SK-N-SH treated with all-trans-retinoic acid at 6 μM for 48 hours (cell line): ENCODE results near the gene PPP1R14B.

ENCODE experiments used
- ARNTL ChIP-seq: fragments of 450-650 bp; formaldehyde crosslinking; IDR thresholded peaks from 2 replicates; pipeline ENCODE4 v1.5.0; 2020; ENCODE audit warnings: low read depth, mild to moderate bottlenecking, moderate library complexity, borderline replicate concordance
- CSDC2 ChIP-seq: fragments of 250-450 bp; sonication (Bioruptor Pico); IDR thresholded peaks from 2 replicates; pipeline ENCODE4 v1.5.0; 2020; ENCODE audit warnings: mild to moderate bottlenecking, moderate library complexity
- ESRRG ChIP-seq: fragments of 250-450 bp; sonication (Bioruptor Pico); IDR thresholded peaks from 2 replicates; pipeline ENCODE4 v1.6.1; 2021; ENCODE audit warnings: mild to moderate bottlenecking
- RARB ChIP-seq: fragments of 250-450 bp; sonication (Bioruptor Pico); IDR thresholded peaks from 2 replicates; pipeline ENCODE4 v1.8.0; 2021; ENCODE audit warnings: mild to moderate bottlenecking, moderate library complexity
- SNAI2 ChIP-seq: fragments of 250-450 bp; sonication (Bioruptor Pico); IDR thresholded peaks from 2 replicates; pipeline ENCODE4 v1.5.0; 2020; ENCODE audit warnings: mild to moderate bottlenecking, moderate library complexity
- TOX ChIP-seq: fragments of 250-450 bp; sonication (Bioruptor Pico); IDR thresholded peaks from 2 replicates; pipeline ENCODE4 v1.8.0; 2021; ENCODE audit warnings: mild to moderate bottlenecking, moderate library complexity, borderline replicate concordance
- ZFP3 ChIP-seq: fragments of 250-450 bp; sonication (Bioruptor Pico); IDR thresholded peaks from 2 replicates; pipeline ENCODE4 v1.5.0; 2020; ENCODE audit warnings: mild to moderate bottlenecking, moderate library complexity
- ZFP30 ChIP-seq: fragments of 450-650 bp; formaldehyde crosslinking; IDR thresholded peaks from 2 replicates; pipeline ENCODE4 v1.5.0; 2022; ENCODE audit warnings: mild to moderate bottlenecking, moderate library complexity
- ZNF70 ChIP-seq: fragments of 450-650 bp; formaldehyde crosslinking; IDR thresholded peaks from 2 replicates; pipeline ENCODE4 v1.5.0; 2020; ENCODE audit warnings: mild to moderate bottlenecking, moderate library complexity
- TF ChIP-seq, protein P1 (sequence below): fragments of 250-450 bp; sonication (Bioruptor Pico); IDR thresholded peaks from 2 replicates; pipeline ENCODE4 v1.5.1; 2020; ENCODE audit warnings: low read depth, mild to moderate bottlenecking, moderate library complexity
- TF ChIP-seq, protein P2 (sequence below): fragments of 250-450 bp; sonication (Bioruptor Pico); IDR thresholded peaks from 2 replicates; pipeline ENCODE4 v1.8.0; 2020; ENCODE audit warnings: mild to moderate bottlenecking, moderate library complexity, borderline replicate concordance
- TF ChIP-seq, protein P3 (sequence below): fragments of 250-450 bp; sonication (Bioruptor Pico); IDR thresholded peaks from 2 replicates; pipeline ENCODE4 v1.8.0; 2021; ENCODE audit warnings: low read depth, mild to moderate bottlenecking, moderate library complexity, borderline replicate concordance

DNA sequence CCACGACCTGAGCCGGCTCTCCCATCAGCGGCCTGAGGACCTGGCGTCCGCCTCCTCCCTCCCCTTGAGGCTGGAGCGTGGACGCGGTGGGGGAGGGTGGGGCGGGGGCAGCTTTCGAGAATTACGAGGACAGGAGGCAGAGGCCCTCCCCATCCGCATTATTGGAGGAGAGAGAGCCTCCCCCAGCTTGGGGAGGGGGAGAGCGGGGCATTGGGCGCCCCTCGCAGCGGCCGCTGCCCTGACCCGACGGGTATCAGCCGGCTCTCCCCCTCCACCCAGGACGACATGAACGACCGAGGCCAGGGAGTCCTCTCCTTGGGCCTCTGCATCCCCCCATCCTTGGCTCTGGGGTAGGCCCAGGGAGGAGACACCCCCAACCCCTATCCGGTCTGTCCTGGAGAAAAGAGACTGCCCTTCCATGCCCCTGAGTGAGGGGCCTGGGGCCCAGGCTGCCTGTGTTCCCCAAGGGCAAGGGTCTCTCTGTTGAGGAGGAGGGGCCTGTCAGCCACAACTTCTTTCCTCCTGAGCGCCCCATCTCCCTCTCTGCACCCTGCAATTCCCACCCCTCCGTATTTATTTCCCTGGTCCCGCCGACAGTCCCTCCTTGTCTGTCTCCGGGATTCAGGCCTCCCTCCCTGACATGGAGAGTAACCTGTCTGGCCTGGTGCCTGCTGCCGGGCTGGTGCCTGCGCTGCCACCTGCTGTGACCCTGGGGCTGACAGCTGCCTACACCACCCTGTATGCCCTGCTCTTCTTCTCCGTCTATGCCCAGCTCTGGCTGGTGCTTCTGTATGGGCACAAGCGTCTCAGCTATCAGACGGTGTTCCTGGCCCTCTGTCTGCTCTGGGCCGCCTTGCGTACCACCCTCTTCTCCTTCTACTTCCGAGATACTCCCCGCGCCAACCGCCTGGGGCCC lies 39.4 kb upstream of the PPP1R14B start:
- TF ChIP-seq, protein P1, sequence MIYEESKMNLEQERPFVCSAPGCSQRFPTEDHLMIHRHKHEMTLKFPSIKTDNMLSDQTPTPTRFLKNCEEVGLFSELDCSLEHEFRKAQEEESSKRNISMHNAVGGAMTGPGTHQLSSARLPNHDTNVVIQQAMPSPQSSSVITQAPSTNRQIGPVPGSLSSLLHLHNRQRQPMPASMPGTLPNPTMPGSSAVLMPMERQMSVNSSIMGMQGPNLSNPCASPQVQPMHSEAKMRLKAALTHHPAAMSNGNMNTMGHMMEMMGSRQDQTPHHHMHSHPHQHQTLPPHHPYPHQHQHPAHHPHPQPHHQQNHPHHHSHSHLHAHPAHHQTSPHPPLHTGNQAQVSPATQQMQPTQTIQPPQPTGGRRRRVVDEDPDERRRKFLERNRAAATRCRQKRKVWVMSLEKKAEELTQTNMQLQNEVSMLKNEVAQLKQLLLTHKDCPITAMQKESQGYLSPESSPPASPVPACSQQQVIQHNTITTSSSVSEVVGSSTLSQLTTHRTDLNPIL (CRISPR knock-in tag) = no peak
- no peak for TF ChIP-seq TOX (CRISPR knock-in tag)
- TF ChIP-seq SNAI2 (CRISPR knock-in tag) = no peak
- no peak for TF ChIP-seq ARNTL (CRISPR knock-in tag)
- TF ChIP-seq, protein P2, sequence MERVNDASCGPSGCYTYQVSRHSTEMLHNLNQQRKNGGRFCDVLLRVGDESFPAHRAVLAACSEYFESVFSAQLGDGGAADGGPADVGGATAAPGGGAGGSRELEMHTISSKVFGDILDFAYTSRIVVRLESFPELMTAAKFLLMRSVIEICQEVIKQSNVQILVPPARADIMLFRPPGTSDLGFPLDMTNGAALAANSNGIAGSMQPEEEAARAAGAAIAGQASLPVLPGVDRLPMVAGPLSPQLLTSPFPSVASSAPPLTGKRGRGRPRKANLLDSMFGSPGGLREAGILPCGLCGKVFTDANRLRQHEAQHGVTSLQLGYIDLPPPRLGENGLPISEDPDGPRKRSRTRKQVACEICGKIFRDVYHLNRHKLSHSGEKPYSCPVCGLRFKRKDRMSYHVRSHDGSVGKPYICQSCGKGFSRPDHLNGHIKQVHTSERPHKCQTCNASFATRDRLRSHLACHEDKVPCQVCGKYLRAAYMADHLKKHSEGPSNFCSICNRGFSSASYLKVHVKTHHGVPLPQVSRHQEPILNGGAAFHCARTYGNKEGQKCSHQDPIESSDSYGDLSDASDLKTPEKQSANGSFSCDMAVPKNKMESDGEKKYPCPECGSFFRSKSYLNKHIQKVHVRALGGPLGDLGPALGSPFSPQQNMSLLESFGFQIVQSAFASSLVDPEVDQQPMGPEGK (CRISPR knock-in tag) = no peak
- TF ChIP-seq ZNF70 (CRISPR knock-in tag) = no peak
- TF ChIP-seq ZFP30 (CRISPR knock-in tag) = no peak
- TF ChIP-seq, protein P3, sequence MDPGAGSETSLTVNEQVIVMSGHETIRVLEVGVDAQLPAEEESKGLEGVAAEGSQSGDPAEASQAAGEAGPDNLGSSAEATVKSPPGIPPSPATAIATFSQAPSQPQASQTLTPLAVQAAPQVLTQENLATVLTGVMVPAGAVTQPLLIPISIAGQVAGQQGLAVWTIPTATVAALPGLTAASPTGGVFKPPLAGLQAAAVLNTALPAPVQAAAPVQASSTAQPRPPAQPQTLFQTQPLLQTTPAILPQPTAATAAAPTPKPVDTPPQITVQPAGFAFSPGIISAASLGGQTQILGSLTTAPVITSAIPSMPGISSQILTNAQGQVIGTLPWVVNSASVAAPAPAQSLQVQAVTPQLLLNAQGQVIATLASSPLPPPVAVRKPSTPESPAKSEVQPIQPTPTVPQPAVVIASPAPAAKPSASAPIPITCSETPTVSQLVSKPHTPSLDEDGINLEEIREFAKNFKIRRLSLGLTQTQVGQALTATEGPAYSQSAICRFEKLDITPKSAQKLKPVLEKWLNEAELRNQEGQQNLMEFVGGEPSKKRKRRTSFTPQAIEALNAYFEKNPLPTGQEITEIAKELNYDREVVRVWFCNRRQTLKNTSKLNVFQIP (CRISPR knock-in tag) = no peak
- no peak for TF ChIP-seq ZFP3 (CRISPR knock-in tag)
- TF ChIP-seq RARB (CRISPR knock-in tag) = no peak
- no peak for TF ChIP-seq CSDC2 (CRISPR knock-in tag)
- TF ChIP-seq ESRRG (CRISPR knock-in tag) = no peak
